Colon (tissue), 2 donors: ENCODE data around the gene RNF152.

Experiments
- FAIRE-seq: peaks from 2 replicates; lab custom pipeline; 2012; peaks lifted over from hg19 to GRCh38; lab: Jason Lieb, UNC
- donor health status: control.
- donor health status: control.

RNF152 gene

GRCh38 chr18:61892683-61893308, at the start of gene RNF152:
Gene RNF152, minus strand, starts transcription at chr18:61893007. Its CDS starts 76,544 bp downstream, at chr18:61816463.
- no peak for FAIRE-seq

GRCh38 chr18:61941948-61942471, 49.2 kb upstream of the RNF152 start:
- no peak for FAIRE-seq

GRCh38 chr18:61939046-61939674, 46.4 kb upstream of the RNF152 start:
- FAIRE-seq = no peak

GRCh38 chr18:61935362-61935761, 42.6 kb upstream of the RNF152 start:
- FAIRE-seq = no peak

GRCh38 chr18:61931654-61932379, 39.0 kb upstream of the RNF152 start:
- no peak for FAIRE-seq

- FAIRE-seq = no peak
Observed at GRCh38 chr18:61929881-61930640, 37.3 kb upstream of the RNF152 start.

GRCh38 chr18:61926532-61926931, 33.7 kb upstream of the RNF152 start:
- no peak for FAIRE-seq

GRCh38 chr18:61924550-61924949, 31.7 kb upstream of the RNF152 start:
- FAIRE-seq = no peak

- no peak for FAIRE-seq
Observed at GRCh38 chr18:61922435-61922834, 29.6 kb upstream of the RNF152 start.

GRCh38 chr18:61921621-61922235, 28.9 kb upstream of the RNF152 start:
- FAIRE-seq = no peak

GRCh38 chr18:61917818-61918217, 25.0 kb upstream of the RNF152 start:
- no peak for FAIRE-seq

- FAIRE-seq = no peak
Observed at GRCh38 chr18:61912476-61912875, 19.7 kb upstream of the RNF152 start.

- FAIRE-seq = no peak
Observed at GRCh38 chr18:61910101-61910500, 17.3 kb upstream of the RNF152 start.

GRCh38 chr18:61908661-61909060, 15.9 kb upstream of the RNF152 start:
- no peak for FAIRE-seq

GRCh38 chr18:61901323-61901986, 8.6 kb upstream of the RNF152 start:
- FAIRE-seq = no peak

GRCh38 chr18:61900504-61901281, 7.9 kb upstream of the RNF152 start:
- no peak for FAIRE-seq

- no peak for FAIRE-seq
Observed at GRCh38 chr18:61898640-61899101, 5.9 kb upstream of the RNF152 start.

- no peak for FAIRE-seq
Observed at GRCh38 chr18:61896757-61897156, 4.0 kb upstream of the RNF152 start.

GRCh38 chr18:61896118-61896517, 3.3 kb upstream of the RNF152 start:
- FAIRE-seq = no peak

- no peak for FAIRE-seq
Observed at GRCh38 chr18:61894751-61895524, 2.1 kb upstream of the RNF152 start.
